Heart right ventricle (tissue), 16 donors: ENCODE results near the gene TRIM36. TPM values are rescaled to one million over a fixed set of nuclear protein-coding genes. Genes with fewer than 3 reads are reported as not detected.

Source experiments
- ATAC-seq, 8 donors: fragments of 200-7000 bp; cut with Tn5 transposase; one replicate each; pipeline ENCODE4 v1.9.1; 2020; ENCODE audit warnings: mild to moderate bottlenecking in 8 of 8, moderate library complexity in 8 of 8, moderate number of reproducible peaks in 1 of 8
- DNase-seq, 2 donors: peaks; one replicate each; pipeline ENCODE4 v3.0.0-alpha.2; 2020
- H3K27ac ChIP-seq, 10 donors: fragments of 200-600 bp; sonication (generic) in 2 of 10; one replicate each; pipeline versions ENCODE4 v1.5.0 to v1.8.0; 2020 to 2022; ENCODE audit warnings: mild to moderate bottlenecking in 3 of 10
- H3K27me3 ChIP-seq, 7 donors: fragments of 200-600 bp; one replicate each; pipeline ENCODE4 v1.8.0; 2021 to 2022; ENCODE audit warnings: mild to moderate bottlenecking in 2 of 7
- H3K36me3 ChIP-seq, 9 donors: fragments of 200-600 bp; sonication (generic) in 1 of 9; one replicate each; pipeline versions ENCODE4 v1.5.0 to v1.8.0; 2020 to 2022; ENCODE audit warnings: mild to moderate bottlenecking in 2 of 9
- H3K4me1 ChIP-seq, 9 donors: fragments of 200-600 bp; sonication (generic) in 1 of 9; one replicate each; pipeline versions ENCODE4 v1.5.0 to v1.8.0; 2020 to 2022; ENCODE audit warnings: mild to moderate bottlenecking in 4 of 9
- H3K4me3 ChIP-seq, 10 donors: fragments of 200-600 bp; sonication (generic) in 2 of 10; one replicate each; pipeline versions ENCODE4 v1.5.0 to v1.8.0; 2020 to 2022; ENCODE audit warnings: mild to moderate bottlenecking in 7 of 10, moderate library complexity in 2 of 10
- H3K9me3 ChIP-seq, 11 donors: fragments of 200-600 bp in 10 of 11; sonication (generic) in 2 of 11; one replicate each; pipeline versions ENCODE4 v1.5.0 to v1.8.0; 2013 to 2022; ENCODE audit warnings: mild to moderate bottlenecking in 2 of 11, control low read depth in 1 of 11, moderate library complexity in 1 of 11
- WGBS, 2 donors: extraction: QIAGEN DNeasy Blood & Tissue Kit; methylation state at CpG; one replicate each; pipeline ENCODE4 v1.1.7; 2013; ENCODE audit warnings: inconsistent platforms in 1 of 2; 5-methylcytosine and 5-hydroxymethylcytosine counted together
- intact Hi-C, 10 donors: fragments of 100-400 bp; cut with DNase I; formaldehyde crosslinking; loops; one replicate each; pipeline versions ENCODE4 v1.11.1 to v1.14.2; 2022
- polyA plus RNA-seq, 2 donors: library from polyadenylated mRNA; stranded (reverse); fragments of 200-250 nt; gene quantifications; one replicate each; pipeline ENCODE4 v1.2.3, GENCODE V29; 2013
- total RNA-seq, 10 donors: library from RNA; stranded (reverse); fragmentation: NEBNext Ultra II Directional in 3 of 10; extraction: Animal tissue kit (Norgen Biotek cat#: 25700) in 3 of 10; gene quantifications; one replicate each; pipeline versions ENCODE4 v1.2.1 to v1.2.4, GENCODE V29; 2021 to 2023
- TF ChIP-seq, protein P1 (sequence below), 9 donors: fragments of 200-600 bp; sonication (generic) in 2 of 9; IDR thresholded peaks; one replicate each; pipeline versions ENCODE4 v1.5.0 to v1.8.0; 2021 to 2022; ENCODE audit warnings: antibody characterized with exemption in 9 of 9, mild to moderate bottlenecking in 5 of 9, moderate library complexity in 1 of 9
- donor health status: Arrhythmogenic right ventricular cardiomyopathy.
- donor health status: ischemic (EF 13 %, LVEDD 7.1; RV severe dilation, severe dysfunction).
- donor health status: healthy with polysubstance abuse.
- donor health status: DM: no; HTN: yes; CAD: no.
- donor health status: DM: no; HTN: no; CAD: no.
- donor health status: ischemic (EF 25% LVEDD 6.9; RV normal size, moderate dysfunction).
- donor health status: ischemic (EF 25% LVEDD 5.7; RV mildly dilated, moderate dysfunction).
- donor health status: healthy.
- donor health status: DM: yes; HTN: yes; CAD: no.
- donor health status: Ischemic cardiomyopathy.
- donor health status: ischemic (EF 35%, LVEDD 5.7; RV mildly dilated, moderate dysfunction).
- donor health status: nonischemic (EF 11% LVEDD 7.7; RV severe dilation, severe dysfunction).
- donor health status: DM: yes; HTN: yes; CAD: no.
- donor health status: PGD.
- donor health status: ischemic (EF 29% LVEDD 5.4; RV normal size, mild dysfunction).
- donor health status: nonischemic (EF 23%, LVEDD 6.1; RV moderate dilation, normal function).

TRIM36 gene
- total and polyA plus RNA-seq, 12 donors, result 0.06 to 2.2 (median 0.35) TPM

DNA sequence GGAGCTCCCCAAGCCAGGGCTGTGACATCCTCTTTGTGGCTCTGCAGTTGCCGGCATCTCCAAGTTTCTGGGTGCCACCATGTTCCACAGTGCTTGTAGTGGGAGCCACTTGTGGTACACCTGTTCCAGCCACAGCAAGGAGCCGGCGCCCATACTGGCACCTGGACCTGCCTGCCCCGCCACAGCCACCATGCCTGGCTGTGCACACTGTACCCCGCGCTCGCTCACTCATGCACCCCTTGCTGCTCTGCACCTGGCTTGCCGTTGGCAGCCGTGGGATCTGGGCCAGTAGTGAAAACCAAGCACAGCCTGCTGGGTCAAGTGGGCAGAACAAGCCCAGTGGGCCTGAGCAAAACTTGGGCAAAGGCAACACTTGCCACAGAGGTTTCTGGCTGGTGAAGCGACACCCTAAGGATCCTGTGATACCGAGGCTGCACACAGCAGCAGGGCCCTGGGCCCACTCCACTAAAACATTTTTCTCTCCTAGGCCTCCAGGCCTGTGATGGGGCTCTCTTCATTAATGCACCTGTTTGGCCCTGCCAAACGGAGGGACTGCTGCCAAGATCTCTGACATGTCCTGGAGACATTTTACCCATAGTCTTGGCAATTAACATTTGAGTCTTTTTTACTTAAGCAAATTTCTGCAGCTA lies 2.8 kb downstream of the TRIM36 start:
- 96 to 99% methylated on average over 12 of the region's 12 CpGs for WGBS, 2 donors
- peaks cover 0 to 3% (median 0%) of the 10 kb centered on the region in 11 donors for H3K9me3 ChIP-seq
- H3K4me3 ChIP-seq, result no peak overlapping the region
- peaks cover 0 to 92% (median 78%) of the 10 kb centered on the region in 7 donors for H3K27me3 ChIP-seq
- peaks cover 7 to 25% (median 22%) of the 10 kb centered on the region in 9 donors for H3K4me1 ChIP-seq
- ATAC-seq, result no peak
- H3K36me3 ChIP-seq, result no peaks in the 10 kb centered on the region
- TF ChIP-seq, protein P1, sequence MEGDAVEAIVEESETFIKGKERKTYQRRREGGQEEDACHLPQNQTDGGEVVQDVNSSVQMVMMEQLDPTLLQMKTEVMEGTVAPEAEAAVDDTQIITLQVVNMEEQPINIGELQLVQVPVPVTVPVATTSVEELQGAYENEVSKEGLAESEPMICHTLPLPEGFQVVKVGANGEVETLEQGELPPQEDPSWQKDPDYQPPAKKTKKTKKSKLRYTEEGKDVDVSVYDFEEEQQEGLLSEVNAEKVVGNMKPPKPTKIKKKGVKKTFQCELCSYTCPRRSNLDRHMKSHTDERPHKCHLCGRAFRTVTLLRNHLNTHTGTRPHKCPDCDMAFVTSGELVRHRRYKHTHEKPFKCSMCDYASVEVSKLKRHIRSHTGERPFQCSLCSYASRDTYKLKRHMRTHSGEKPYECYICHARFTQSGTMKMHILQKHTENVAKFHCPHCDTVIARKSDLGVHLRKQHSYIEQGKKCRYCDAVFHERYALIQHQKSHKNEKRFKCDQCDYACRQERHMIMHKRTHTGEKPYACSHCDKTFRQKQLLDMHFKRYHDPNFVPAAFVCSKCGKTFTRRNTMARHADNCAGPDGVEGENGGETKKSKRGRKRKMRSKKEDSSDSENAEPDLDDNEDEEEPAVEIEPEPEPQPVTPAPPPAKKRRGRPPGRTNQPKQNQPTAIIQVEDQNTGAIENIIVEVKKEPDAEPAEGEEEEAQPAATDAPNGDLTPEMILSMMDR (IDR thresholded peaks at IDR 0.05), result no peak
- intact Hi-C loops, result no loop called here
- no peak for DNase-seq
- H3K27ac ChIP-seq, result no peak overlapping the region

DNA sequence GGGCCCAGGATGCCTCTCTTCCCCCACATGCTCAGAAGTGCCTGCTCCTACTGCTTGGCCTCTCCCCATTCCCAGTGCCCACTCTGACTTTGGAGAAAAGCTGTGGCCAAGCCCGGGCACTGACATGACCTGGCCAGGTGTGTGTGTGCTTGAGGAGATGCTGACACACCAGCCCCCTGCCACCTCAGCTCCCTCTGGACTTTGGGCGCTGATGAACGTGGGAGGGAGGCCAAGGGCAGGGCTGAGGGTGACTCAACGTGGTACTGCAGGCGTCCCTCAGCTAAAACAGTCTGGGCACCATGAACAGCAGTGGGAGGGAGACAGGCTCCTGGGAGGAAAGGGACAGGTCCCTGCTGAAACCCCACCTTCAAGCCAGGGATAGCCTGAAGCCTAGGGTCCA lies 3.9 kb downstream of the TRIM36 start:
- intact Hi-C loops, result no loop called here
- ATAC-seq, result no peak
- peaks cover 0 to 3% (median 0%) of the 10 kb centered on the region in 11 donors for H3K9me3 ChIP-seq
- peaks cover 0 to 88% (median 74%) of the 10 kb centered on the region in 7 donors for H3K27me3 ChIP-seq
- H3K27ac ChIP-seq, result no peak overlapping the region
- H3K36me3 ChIP-seq, result no peaks in the 10 kb centered on the region
- no peak for DNase-seq
- TF ChIP-seq, protein P1 (IDR thresholded peaks at IDR 0.05), result no peak
- H3K4me3 ChIP-seq, result no peak overlapping the region
- peaks cover 5 to 21% (median 19%) of the 10 kb centered on the region in 9 donors for H3K4me1 ChIP-seq
- WGBS, 2 donors, result 83 to 89% methylated on average over 5 of the region's 5 CpGs

DNA sequence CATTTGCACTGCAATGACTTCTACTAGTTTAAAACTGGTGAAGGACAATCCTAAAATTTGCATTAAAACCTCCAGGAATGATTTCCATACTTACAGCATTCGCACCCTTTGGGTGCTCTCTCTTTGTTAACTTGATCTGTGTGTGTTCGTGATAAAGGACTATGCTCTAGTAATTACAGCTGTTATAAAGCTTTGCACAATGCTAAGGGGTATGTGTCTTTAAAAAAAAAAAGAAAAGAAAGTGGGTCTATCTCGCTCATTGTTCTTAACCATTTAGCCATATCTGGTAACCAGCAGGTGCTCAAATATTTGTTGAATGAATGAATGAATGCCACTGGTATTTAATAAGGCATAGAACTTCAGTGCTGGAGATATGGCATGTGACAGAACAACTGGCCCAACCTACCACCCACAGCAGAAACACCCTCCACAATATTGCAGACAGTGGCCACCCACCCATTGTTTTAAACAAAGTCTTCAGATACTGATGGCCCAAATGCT lies 8.7 kb downstream of the TRIM36 start:
- Histone ChIP-seq H3K27ac (no peak overlapping the region), H3K36me3 (no peaks in the 10 kb centered on the region), H3K9me3 (peaks cover 0 to 5% (median 0%) of the 10 kb centered on the region in 11 donors), H3K4me1 (no peaks in the 10 kb centered on the region), H3K4me3 (no peak overlapping the region), H3K27me3 (peaks cover 0 to 48% (median 37%) of the 10 kb centered on the region in 7 donors)
- TF ChIP-seq, protein P1 (IDR thresholded peaks at IDR 0.05), result no peak
- ATAC-seq (no peak), DNase-seq (no peak)
- 86 to 90% methylated on average over 3 of the region's 3 CpGs for WGBS, 2 donors
- intact Hi-C loops, result no loop called here

DNA sequence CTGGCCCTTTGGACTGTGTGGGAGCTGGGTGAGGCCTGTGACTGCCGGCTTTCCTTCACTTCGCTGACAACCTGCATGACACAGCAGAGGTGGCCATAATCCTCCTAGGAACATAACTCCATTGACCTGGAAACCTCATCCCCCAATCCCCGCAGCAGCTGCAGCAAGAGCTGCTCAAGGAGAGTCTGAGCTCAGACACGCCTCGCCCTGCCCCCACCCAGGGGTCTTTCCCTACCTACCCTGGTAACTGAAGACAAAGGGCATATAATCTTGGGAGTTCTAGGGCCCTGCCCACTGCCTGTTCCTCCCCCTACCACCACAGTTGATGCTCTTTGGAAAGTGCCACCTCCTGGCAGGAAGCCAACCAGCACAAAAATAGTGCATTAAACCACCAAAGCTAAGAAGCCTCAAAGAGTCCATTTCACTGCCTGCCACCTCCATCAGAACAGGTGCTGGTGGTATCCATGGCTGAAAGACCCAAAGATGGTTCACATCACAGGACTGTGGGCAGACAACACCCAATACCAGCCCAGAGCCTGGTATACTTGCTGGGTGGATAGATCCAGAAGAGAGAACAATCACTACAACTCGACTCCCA lies 18.4 kb downstream of the TRIM36 start:
- H3K27ac ChIP-seq, result no peak overlapping the region
- H3K4me1 ChIP-seq, result no peaks in the 10 kb centered on the region
- TF ChIP-seq, protein P1 (IDR thresholded peaks at IDR 0.05), result no peak
- intact Hi-C loops, result no loop called here
- no peak for ATAC-seq
- no peak for DNase-seq
- H3K9me3 ChIP-seq, result peaks cover 0 to 33% (median 6%) of the 10 kb centered on the region in 11 donors
- no peaks in the 10 kb centered on the region for H3K36me3 ChIP-seq
- peaks cover 0 to 3% (median 0%) of the 10 kb centered on the region in 7 donors for H3K27me3 ChIP-seq
- no peak overlapping the region for H3K4me3 ChIP-seq
- WGBS, 2 donors, result 86 to 93% methylated on average over 6 of the region's 6 CpGs
